PC-3 (cell line): ENCODE data around the gene HOXB9. TPM values are rescaled to one million over a fixed set of nuclear protein-coding genes. Genes with fewer than 3 reads are reported as not detected.

Source experiments
- ATAC-seq: fragments of 200-7000 bp; cut with Tn5 transposase; 2 replicates; pipeline ENCODE4 v1.9.1; 2020; ENCODE audit warnings: mild to moderate bottlenecking, moderate library complexity
- BruUV-seq: library from RNA; stranded (reverse); fragments of 400-500 nt; replicated peaks from 2 replicates; lab custom pipeline; 2021; lab: Mats Ljungman, UMichigan
- CTCF ChIA-PET: fragments of 300-600 bp; sonication (Branson Sonifier 250); formaldehyde crosslinking; loops from one replicate; lab custom pipeline; 2022; ENCODE audit warnings: antibody characterized with exemption; lab: Charles Lee
- POLR2A ChIA-PET: fragments of 300-600 bp; sonication (Branson Sonifier 250); formaldehyde crosslinking; loops from one replicate; lab custom pipeline; 2022; ENCODE audit warnings: antibody characterized with exemption; ENCODE audit not compliant: unreplicated experiment; lab: Charles Lee
- DNase-seq: peaks from one replicate; pipeline ENCODE4 v3.0.0-alpha.2; 2015
- H2AFZ ChIP-seq: fragments of 300-600 bp; sonication (generic); 2 replicates; pipeline ENCODE4 v1.6.0; 2016; ENCODE audit warnings: antibody characterized with exemption, low read length
- H3F3A ChIP-seq: fragments of 300-600 bp; sonication (generic); one replicate; pipeline ENCODE4 v1.6.0; 2017; ENCODE audit warnings: antibody characterized with exemption, low read length, control low read depth, mild to moderate bottlenecking; ENCODE audit not compliant: unreplicated experiment
- H3K27ac ChIP-seq: fragments of 300-600 bp; sonication (generic); 2 replicates; pipeline ENCODE4 v1.5.1; 2016; ENCODE audit warnings: mild to moderate bottlenecking, low read length
- H3K27me3 ChIP-seq: fragments of 300-600 bp; sonication (generic); 2 replicates; pipeline ENCODE4 v1.6.1; 2016; ENCODE audit warnings: low read length, mixed read lengths
- H3K36me3 ChIP-seq: fragments of 300-600 bp; sonication (generic); 2 replicates; pipeline ENCODE4 v1.6.1; 2016; ENCODE audit warnings: low read depth, mixed run types, low read length, mixed read lengths
- H3K4me1 ChIP-seq: fragments of 300-600 bp; sonication (generic); 2 replicates; pipeline ENCODE4 v1.5.1; 2016; ENCODE audit warnings: low read length; ENCODE audit not compliant: insufficient read depth
- H3K4me2 ChIP-seq: fragments of 300-600 bp; sonication (generic); 2 replicates; pipeline ENCODE4 v1.6.0; 2016; ENCODE audit warnings: low read length
- H3K4me3 ChIP-seq: fragments of 300-600 bp; sonication (generic); 2 replicates; pipeline ENCODE4 v1.5.1; 2016; ENCODE audit warnings: mild to moderate bottlenecking, low read length, mixed read lengths
- H3K79me2 ChIP-seq: fragments of 300-600 bp; sonication (generic); 2 replicates; pipeline ENCODE4 v1.6.1; 2017; ENCODE audit warnings: low read length, mixed read lengths
- H3K9ac ChIP-seq: fragments of 300-600 bp; sonication (generic); 2 replicates; pipeline ENCODE4 v1.6.0; 2016; ENCODE audit warnings: mild to moderate bottlenecking, low read length
- H3K9me2 ChIP-seq: fragments of 300-600 bp; sonication (generic); replicated peaks from 2 replicates; pipeline ENCODE4 v1.6.1; 2016; ENCODE audit warnings: mixed run types, low read length, mixed read lengths
- H3K9me3 ChIP-seq: fragments of 300-600 bp; sonication (generic); 2 replicates; pipeline ENCODE4 v1.6.1; 2016; ENCODE audit warnings: low read length, mixed read lengths
- H4K20me1 ChIP-seq: fragments of 300-600 bp; sonication (generic); 2 replicates; pipeline ENCODE4 v1.6.1; 2016; ENCODE audit warnings: low read length, mixed read lengths
- EZH2 ChIP-seq: fragments of 300-600 bp; sonication (generic); IDR thresholded peaks from one replicate; pipeline ENCODE4 v1.6.1; 2017; ENCODE audit warnings: antibody characterized with exemption, mild to moderate bottlenecking, low read length; ENCODE audit not compliant: unreplicated experiment
- EZH2phosphoT487 ChIP-seq: fragments of 300-600 bp; sonication (generic); IDR thresholded peaks from 2 replicates; pipeline ENCODE4 v1.6.1; 2018; ENCODE audit warnings: mild to moderate bottlenecking, antibody characterized with exemption, low read length, borderline replicate concordance
- intact Hi-C: fragments of 100-400 bp; cut with micrococcal nuclease; formaldehyde crosslinking; loops from 2 replicates; pipeline ENCODE4 v1.9.0; 2023
- total RNA-seq: library from RNA; depleted of rRNA; stranded (reverse); fragments of >200 nt; gene quantifications from 2 replicates; pipeline ENCODE4 v1.2.3, GENCODE V29; 2014
- TF ChIP-seq, protein P1 (sequence below): fragments of 300-600 bp; sonication (generic); conservative IDR thresholded peaks from 2 replicates; pipeline ENCODE4 v1.5.1; 2017; ENCODE audit warnings: antibody characterized with exemption, low read depth, mild to moderate bottlenecking, low read length

HOXB9 gene
- total RNA-seq, 1 experiment from 2014 or later: 7.0 TPM

- Histone ChIP-seq H3K36me3 (no peaks in the 10 kb centered on the region), H3K79me2 (no peaks in the 10 kb centered on the region), H3F3A (no peaks in the 10 kb centered on the region), H2AFZ (peak overlapping the region; percentile 64), H3K4me2 (peak overlapping the region; percentile 86), H3K9ac (peak overlapping the region; percentile 23), H3K4me3 (peak overlapping the region; percentile 66), H3K4me1 (peaks cover 20% of the 10 kb centered on the region), H3K27me3 (no peaks in the 10 kb centered on the region), H3K9me3 (no peaks in the 10 kb centered on the region), H3K9me2 (no peaks in the 10 kb centered on the region), H3K27ac (no peak overlapping the region), H4K20me1 (no peaks in the 10 kb centered on the region)
- BruUV-seq: no TSS peak
- TF ChIP-seq, protein P1, sequence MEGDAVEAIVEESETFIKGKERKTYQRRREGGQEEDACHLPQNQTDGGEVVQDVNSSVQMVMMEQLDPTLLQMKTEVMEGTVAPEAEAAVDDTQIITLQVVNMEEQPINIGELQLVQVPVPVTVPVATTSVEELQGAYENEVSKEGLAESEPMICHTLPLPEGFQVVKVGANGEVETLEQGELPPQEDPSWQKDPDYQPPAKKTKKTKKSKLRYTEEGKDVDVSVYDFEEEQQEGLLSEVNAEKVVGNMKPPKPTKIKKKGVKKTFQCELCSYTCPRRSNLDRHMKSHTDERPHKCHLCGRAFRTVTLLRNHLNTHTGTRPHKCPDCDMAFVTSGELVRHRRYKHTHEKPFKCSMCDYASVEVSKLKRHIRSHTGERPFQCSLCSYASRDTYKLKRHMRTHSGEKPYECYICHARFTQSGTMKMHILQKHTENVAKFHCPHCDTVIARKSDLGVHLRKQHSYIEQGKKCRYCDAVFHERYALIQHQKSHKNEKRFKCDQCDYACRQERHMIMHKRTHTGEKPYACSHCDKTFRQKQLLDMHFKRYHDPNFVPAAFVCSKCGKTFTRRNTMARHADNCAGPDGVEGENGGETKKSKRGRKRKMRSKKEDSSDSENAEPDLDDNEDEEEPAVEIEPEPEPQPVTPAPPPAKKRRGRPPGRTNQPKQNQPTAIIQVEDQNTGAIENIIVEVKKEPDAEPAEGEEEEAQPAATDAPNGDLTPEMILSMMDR: no peak
- TF ChIP-seq EZH2: no peak
- TF ChIP-seq EZH2phosphoT487: no peak
- POLR2A ChIA-PET: interaction anchor here (0.6 kb wide), 1 partner anchor 104 kb away, joined by 3 read pairs; no protein-coding TSS in a partner anchor
- CTCF ChIA-PET: interaction anchor here (0.5 to 0.6 kb wide), 2 partner anchors 10 to 337 kb away, joined by 3 to 5 read pairs; no protein-coding TSS in a partner anchor
- intact Hi-C loops: no loop called here
- DNase-seq (peak; percentile 60), ATAC-seq (peak; percentile 71)
Measured at GRCh38 chr17:48576479-48577309, 49.5 kb downstream of the HOXB9 start.

GRCh38 chr17:48575673-48576478 is 50.3 kb downstream of the HOXB9 start:
- no TSS peak for BruUV-seq
- no peaks in the 10 kb centered on the region for H3K27me3 ChIP-seq
- no peaks in the 10 kb centered on the region for H3K9me3 ChIP-seq
- no peaks in the 10 kb centered on the region for H3K9me2 ChIP-seq
- H3K36me3 ChIP-seq: no peaks in the 10 kb centered on the region
- intact Hi-C loops: no loop called here
- H3K79me2 ChIP-seq: no peaks in the 10 kb centered on the region
- CTCF ChIA-PET: interaction anchor here (0.6 kb wide), 1 partner anchor 336 kb away, joined by 5 read pairs; no protein-coding TSS in a partner anchor
- no peak overlapping the region for H3K9ac ChIP-seq
- H3K27ac ChIP-seq: no peak overlapping the region
- POLR2A ChIA-PET: interaction anchor here (0.6 kb wide), 1 partner anchor 103 kb away, joined by 3 read pairs; no protein-coding TSS in a partner anchor
- H3K4me3 ChIP-seq: peak overlapping the region; percentile 66
- TF ChIP-seq EZH2phosphoT487: no peak
- TF ChIP-seq, protein P1: no peak
- H3K4me1 ChIP-seq: peaks cover 20% of the 10 kb centered on the region
- no peak overlapping the region for H2AFZ ChIP-seq
- no peaks in the 10 kb centered on the region for H3F3A ChIP-seq
- H3K4me2 ChIP-seq: peak overlapping the region; percentile 86
- ATAC-seq (no peak), DNase-seq (no peak)
- no peaks in the 10 kb centered on the region for H4K20me1 ChIP-seq
